ENCODE data around the gene TAF15. TPM values are rescaled to one million over a fixed set of nuclear protein-coding genes. Genes with fewer than 3 reads are reported as not detected.

The TAF15 gene
- total RNA-seq, 1 donor from 2014 or later: 243 TPM

DNA sequence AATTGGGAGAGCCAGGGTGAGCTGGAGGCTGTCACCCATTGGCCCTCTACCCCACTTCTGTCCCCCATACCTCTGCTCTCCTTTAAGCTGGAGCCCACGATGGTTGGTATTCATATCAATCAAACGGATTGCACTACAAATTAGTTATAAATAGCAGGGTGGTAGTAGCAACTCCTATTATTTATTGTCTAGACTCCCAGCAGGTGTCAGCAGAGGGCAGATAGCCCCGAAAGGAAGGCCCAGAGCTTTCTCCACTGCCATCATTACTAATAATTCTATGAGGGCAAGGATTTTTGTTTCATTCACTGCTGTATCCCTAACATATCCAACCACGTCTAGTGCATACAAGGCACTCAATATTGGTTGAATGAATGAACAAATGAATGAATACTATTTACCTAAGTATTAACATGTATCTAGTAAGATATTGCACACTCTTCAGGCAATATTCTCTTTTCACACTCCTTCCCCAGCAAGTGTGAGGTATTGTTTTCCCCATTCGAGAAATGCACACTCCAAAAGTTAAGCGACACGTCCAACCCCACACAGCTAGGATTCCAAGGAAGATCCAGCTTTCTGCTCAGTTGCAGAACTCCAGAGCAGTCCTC is 42.3 kb upstream of the TAF15 start:
- peaks cover 5% of the 10 kb centered on the region for H3K27me3 Mint-ChIP-seq
- TF ChIP-seq, protein P1, sequence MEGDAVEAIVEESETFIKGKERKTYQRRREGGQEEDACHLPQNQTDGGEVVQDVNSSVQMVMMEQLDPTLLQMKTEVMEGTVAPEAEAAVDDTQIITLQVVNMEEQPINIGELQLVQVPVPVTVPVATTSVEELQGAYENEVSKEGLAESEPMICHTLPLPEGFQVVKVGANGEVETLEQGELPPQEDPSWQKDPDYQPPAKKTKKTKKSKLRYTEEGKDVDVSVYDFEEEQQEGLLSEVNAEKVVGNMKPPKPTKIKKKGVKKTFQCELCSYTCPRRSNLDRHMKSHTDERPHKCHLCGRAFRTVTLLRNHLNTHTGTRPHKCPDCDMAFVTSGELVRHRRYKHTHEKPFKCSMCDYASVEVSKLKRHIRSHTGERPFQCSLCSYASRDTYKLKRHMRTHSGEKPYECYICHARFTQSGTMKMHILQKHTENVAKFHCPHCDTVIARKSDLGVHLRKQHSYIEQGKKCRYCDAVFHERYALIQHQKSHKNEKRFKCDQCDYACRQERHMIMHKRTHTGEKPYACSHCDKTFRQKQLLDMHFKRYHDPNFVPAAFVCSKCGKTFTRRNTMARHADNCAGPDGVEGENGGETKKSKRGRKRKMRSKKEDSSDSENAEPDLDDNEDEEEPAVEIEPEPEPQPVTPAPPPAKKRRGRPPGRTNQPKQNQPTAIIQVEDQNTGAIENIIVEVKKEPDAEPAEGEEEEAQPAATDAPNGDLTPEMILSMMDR (IDR thresholded peaks at IDR 0.05): no peak
- intact Hi-C loops (cut with micrococcal nuclease): no loop called here
- POLR2A ChIA-PET: interaction anchor here (1.2 to 6.7 kb wide), 2 partner anchors 39 to 42 kb away, joined by 3 to 121 read pairs; partner anchors contain the start of gene TAF15
- H3K9me3 Mint-ChIP-seq: no peaks in the 10 kb centered on the region
- no peak overlapping the region for H3K27ac Mint-ChIP-seq
- H3K4me3 Mint-ChIP-seq: no peak overlapping the region
- CTCF ChIA-PET: interaction anchor here (0.7 to 3.3 kb wide), 4 partner anchors 37 to 50 kb away, joined by 3 to 22 read pairs (median 5); partner anchors contain the start of gene TAF15
- no peak for ATAC-seq (ENCODE audit: low read depth)
- peaks cover 9% of the 10 kb centered on the region for H3K4me1 Mint-ChIP-seq
- peaks cover 1% of the 10 kb centered on the region for H3K36me3 Mint-ChIP-seq (ENCODE audit: low read depth)
- no peak for DNase-seq

DNA sequence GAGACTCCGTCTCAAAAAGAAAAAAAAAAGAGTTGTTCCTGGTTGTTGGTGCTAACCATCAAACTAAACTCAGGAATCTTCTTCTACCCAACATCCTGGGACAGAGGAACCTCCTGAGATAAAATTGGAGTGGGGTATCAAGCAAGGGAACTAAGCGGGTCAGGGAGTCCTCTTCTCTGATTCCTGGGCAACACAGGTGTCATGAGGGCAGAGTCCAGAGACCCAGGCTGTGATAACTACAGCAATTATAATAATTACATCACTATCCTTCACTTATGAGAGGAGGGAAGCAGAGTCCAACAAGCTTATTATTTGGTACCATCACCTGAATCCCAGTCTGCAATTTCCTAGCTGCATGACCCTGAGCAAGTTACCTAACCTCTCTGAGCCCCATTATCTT is 40.5 kb upstream of the TAF15 start:
- ATAC-seq (ENCODE audit: low read depth) (no peak), DNase-seq (no peak)
- ChIA-PET POLR2A (no interaction called here), CTCF (interaction anchor here (3.3 kb wide), 1 partner anchor 39 kb away, joined by 22 read pairs; the partner anchor contains the start of gene TAF15)
- H3K4me1 Mint-ChIP-seq: peaks cover 9% of the 10 kb centered on the region
- H3K4me3 Mint-ChIP-seq: no peak overlapping the region
- TF ChIP-seq, protein P1 (IDR thresholded peaks at IDR 0.05): no peak
- no peak overlapping the region for H3K27ac Mint-ChIP-seq
- peaks cover 14% of the 10 kb centered on the region for H3K27me3 Mint-ChIP-seq
- intact Hi-C loops (cut with micrococcal nuclease): no loop called here
- H3K36me3 Mint-ChIP-seq (ENCODE audit: low read depth): peaks cover 1% of the 10 kb centered on the region
- no peaks in the 10 kb centered on the region for H3K9me3 Mint-ChIP-seq

DNA sequence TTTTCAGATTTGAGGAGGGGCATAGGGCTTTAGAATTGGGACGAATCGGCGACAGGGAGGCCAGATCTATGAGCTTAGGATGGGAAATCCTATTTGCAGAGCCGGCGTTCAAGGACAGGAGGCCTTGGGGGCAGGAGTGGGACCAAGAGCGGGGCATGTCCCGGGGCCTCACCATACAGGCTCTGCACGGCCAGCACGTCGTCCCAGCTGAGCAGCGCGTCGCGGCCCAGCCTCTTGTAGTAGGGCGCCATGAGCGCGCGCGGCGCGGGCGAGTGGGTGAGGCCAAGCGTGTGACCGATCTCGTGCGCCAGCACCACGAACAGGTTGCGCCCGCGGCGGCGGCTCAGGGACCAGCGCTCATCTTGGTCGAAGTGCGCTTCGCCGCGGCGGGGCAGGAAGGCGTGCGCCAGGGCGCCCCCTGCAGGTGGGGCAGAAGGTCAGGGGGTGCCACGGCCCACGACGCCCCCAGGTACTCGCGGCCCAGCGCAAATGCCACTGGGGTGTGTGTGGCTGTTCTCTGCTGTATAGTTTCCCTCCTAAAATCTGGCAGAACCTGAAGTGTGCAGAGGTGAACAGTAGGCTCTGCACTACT is 39.3 kb upstream of the TAF15 start:
- ChIA-PET CTCF (no interaction called here), POLR2A (no interaction called here)
- Mint-ChIP-seq H3K9me3 (no peaks in the 10 kb centered on the region), H3K4me1 (peaks cover 1% of the 10 kb centered on the region), H3K27me3 (peaks cover 17% of the 10 kb centered on the region), H3K36me3 (ENCODE audit: low read depth) (no peaks in the 10 kb centered on the region), H3K4me3 (no peak overlapping the region), H3K27ac (no peak overlapping the region)
- intact Hi-C loops (cut with micrococcal nuclease): no loop called here
- ATAC-seq (ENCODE audit: low read depth) (no peak), DNase-seq (no peak)
- TF ChIP-seq, protein P1 (IDR thresholded peaks at IDR 0.05): no peak

DNA sequence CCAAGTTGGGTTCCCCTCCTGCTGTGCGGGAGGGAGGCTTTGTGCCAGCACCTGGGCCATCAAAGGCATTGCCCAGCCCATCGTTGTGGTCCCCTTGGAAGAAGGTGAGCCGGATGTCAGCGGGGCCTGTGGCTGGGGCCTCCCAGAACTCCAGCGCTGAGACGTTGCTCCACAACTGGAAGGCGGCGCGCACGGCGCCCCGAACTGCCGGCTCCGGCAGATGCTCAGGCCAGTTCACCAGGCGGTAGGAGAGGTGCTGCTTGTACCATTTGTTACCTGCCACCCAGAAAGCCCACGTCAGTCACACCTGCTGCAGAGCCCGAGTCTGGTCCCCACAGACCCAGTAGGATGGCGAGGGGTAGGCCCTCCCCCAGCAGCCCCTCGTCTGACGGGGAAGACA is 36.2 kb upstream of the TAF15 start:
- DNase-seq: no peak
- POLR2A ChIA-PET: interaction anchor here (1.0 kb wide), 1 partner anchor 36 kb away, joined by 3 read pairs; the partner anchor contains the start of gene TAF15
- Mint-ChIP-seq H3K27me3 (peaks cover 19% of the 10 kb centered on the region), H3K4me3 (no peak overlapping the region), H3K27ac (no peak overlapping the region), H3K9me3 (no peaks in the 10 kb centered on the region), H3K4me1 (no peaks in the 10 kb centered on the region), H3K36me3 (ENCODE audit: low read depth) (no peaks in the 10 kb centered on the region)
- CTCF ChIA-PET: no interaction called here
- intact Hi-C loops (cut with micrococcal nuclease): no loop called here
- TF ChIP-seq, protein P1 (IDR thresholded peaks at IDR 0.05): no peak
- no peak for ATAC-seq (ENCODE audit: low read depth)

DNA sequence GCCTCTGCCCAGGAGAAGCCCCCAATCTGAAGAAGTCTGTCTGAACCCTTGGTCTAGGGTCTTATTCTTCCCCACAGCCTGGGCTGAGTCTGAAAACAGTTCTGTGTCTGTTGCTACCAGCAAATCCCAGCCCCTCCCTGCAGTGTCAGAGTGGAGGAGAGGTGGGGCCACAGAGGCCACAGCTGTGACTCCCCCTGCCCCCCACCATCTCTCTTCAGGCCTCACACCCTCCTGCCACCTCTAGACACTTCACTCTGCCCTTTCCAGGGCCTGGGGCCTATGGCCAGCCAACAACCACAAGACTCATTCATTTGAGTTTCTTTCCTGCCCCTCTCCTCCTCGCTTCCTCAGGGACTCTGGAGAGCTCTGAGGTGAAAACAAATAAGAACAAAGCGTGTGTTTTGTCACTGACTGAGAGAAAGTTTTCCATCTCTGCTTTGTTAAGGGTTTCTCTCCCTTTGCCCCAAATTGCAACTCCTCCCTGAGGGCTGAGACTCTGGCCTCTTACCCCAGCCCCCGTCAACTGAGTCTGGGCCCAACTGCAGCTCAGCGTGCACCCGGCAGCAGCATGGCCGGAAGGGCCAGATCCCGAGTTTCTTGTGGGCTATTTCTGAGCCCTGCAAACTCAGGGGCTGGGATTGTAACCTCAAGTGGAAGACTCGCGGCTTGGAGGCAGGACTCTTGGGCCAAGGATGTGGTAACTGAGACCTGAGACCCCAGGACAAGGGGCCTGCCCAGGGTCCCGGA is 35.4 kb upstream of the TAF15 start:
- H3K4me1 Mint-ChIP-seq: no peaks in the 10 kb centered on the region
- TF ChIP-seq, protein P1 (IDR thresholded peaks at IDR 0.05): no peak
- DNase-seq: no peak
- H3K27ac Mint-ChIP-seq: no peak overlapping the region
- ATAC-seq (ENCODE audit: low read depth): no peak
- POLR2A ChIA-PET: no interaction called here
- H3K9me3 Mint-ChIP-seq: no peaks in the 10 kb centered on the region
- H3K4me3 Mint-ChIP-seq: no peak overlapping the region
- intact Hi-C loops (cut with micrococcal nuclease): no loop called here
- H3K27me3 Mint-ChIP-seq: peaks cover 18% of the 10 kb centered on the region
- CTCF ChIA-PET: interaction anchor here (0.9 kb wide), 1 partner anchor 10 kb away, joined by 4 read pairs; no protein-coding TSS in a partner anchor
- no peaks in the 10 kb centered on the region for H3K36me3 Mint-ChIP-seq (ENCODE audit: low read depth)
